Testis (tissue), 2 donors: ENCODE measurements around the gene PPM1E.

Experiments
- CTCF ChIP-seq, 3 experiments: fragments of 450-650 bp in 2 of 3; fragments of 200-600 bp in 1 of 3; sonication (generic) in 1 of 3; IDR thresholded peaks; one replicate each; pipeline ENCODE4 v1.5.1; 2016 to 2019; ENCODE audit warnings: antibody characterized with exemption in 3 of 3, mild to moderate bottlenecking in 2 of 3, moderate library complexity in 1 of 3
- POLR2A ChIP-seq: fragments of 450-650 bp; IDR thresholded peaks from one replicate; pipeline ENCODE4 v1.6.1; 2017; ENCODE audit warnings: antibody characterized with exemption, mild to moderate bottlenecking, moderate library complexity

GRCh38 chr17:59003860-59004259 lies 248.2 kb downstream of the PPM1E start:
- TF ChIP-seq CTCF (IDR thresholded peaks at IDR 0.05) (no peak), POLR2A (no peak)
